Measurements from ENCODE around the gene ADGRF5. TPM values are rescaled to one million over a fixed set of nuclear protein-coding genes. Genes with fewer than 3 reads are reported as not detected.
"Not testable (repeated sequence)": the region's sequence is repeated elsewhere in the genome, so short reads cannot be mapped to it uniquely, and the experiment has no call there.

Gene ADGRF5
- total RNA-seq, 1 donor from 2014 or later, result 8.3 TPM

- no peak for DNase-seq (ENCODE audit: low spot score)
- ATAC-seq, result no peak
Observed at GRCh38 chr6:46893648-46894047, 28.1 kb downstream of the ADGRF5 start.

GRCh38 chr6:46891252-46891795, 30.4 kb downstream of the ADGRF5 start:
- no peak for DNase-seq (ENCODE audit: low spot score)
- ATAC-seq, result no peak

- no peak for DNase-seq (ENCODE audit: low spot score)
- ATAC-seq, result no peak
Observed at GRCh38 chr6:46888578-46888977, 33.2 kb downstream of the ADGRF5 start.

- ATAC-seq, result no peak
Observed at GRCh38 chr6:46888031-46888430, 33.7 kb downstream of the ADGRF5 start.

GRCh38 chr6:46882645-46883044, 39.1 kb downstream of the ADGRF5 start:
- ATAC-seq, result no peak
- no peak for DNase-seq (ENCODE audit: low spot score)

More at GRCh38 chr6:46888031-46888430, 33.7 kb downstream of the ADGRF5 start:
- no peak for DNase-seq (ENCODE audit: low spot score)

- DNase-seq (ENCODE audit: low spot score), result no peak
- no peak for ATAC-seq
Observed at GRCh38 chr6:46879003-46879402, 42.7 kb downstream of the ADGRF5 start.

GRCh38 chr6:46876126-46876525, 45.6 kb downstream of the ADGRF5 start:
- ATAC-seq (peak; percentile 27), DNase-seq (ENCODE audit: low spot score) (no peak)

- ATAC-seq, result no peak
Observed at GRCh38 chr6:46867411-46867810, 54.3 kb downstream of the ADGRF5 start.

GRCh38 chr6:46865221-46865620, 56.5 kb downstream of the ADGRF5 start:
- no peak for DNase-seq (ENCODE audit: low spot score)
- ATAC-seq, result no peak

More at GRCh38 chr6:46867411-46867810, 54.3 kb downstream of the ADGRF5 start:
- no peak for DNase-seq (ENCODE audit: low spot score)

GRCh38 chr6:46863791-46864190, 57.9 kb downstream of the ADGRF5 start:
- ATAC-seq, result no peak
- DNase-seq (ENCODE audit: low spot score), result no peak

- no peak for ATAC-seq
Observed at GRCh38 chr6:46862381-46862780, 59.4 kb downstream of the ADGRF5 start.

GRCh38 chr6:46855966-46856365, 65.8 kb downstream of the ADGRF5 start:
- not testable (repeated sequence) for DNase-seq (ENCODE audit: low spot score)
- ATAC-seq, result peak; percentile 79

More at GRCh38 chr6:46862381-46862780, 59.4 kb downstream of the ADGRF5 start:
- DNase-seq (ENCODE audit: low spot score), result no peak

- DNase-seq (ENCODE audit: low spot score); ATAC-seq: not testable (repeated sequence)
Observed at GRCh38 chr6:46851576-46851975, 70.2 kb downstream of the ADGRF5 start.

GRCh38 chr6:46850792-46851191, 70.9 kb downstream of the ADGRF5 start:
- ATAC-seq, result no peak
- no peak for DNase-seq (ENCODE audit: low spot score)

GRCh38 chr6:46849361-46849690, 72.4 kb downstream of the ADGRF5 start:
- ATAC-seq (no peak), DNase-seq (ENCODE audit: low spot score) (no peak)

- peak; percentile 85 for DNase-seq (ENCODE audit: low spot score)
- peak; percentile 100 for ATAC-seq
Observed at GRCh38 chr6:46848684-46849360, 72.9 kb downstream of the ADGRF5 start.

GRCh38 chr6:46845126-46845525, 76.6 kb downstream of the ADGRF5 start:
- no peak for DNase-seq (ENCODE audit: low spot score)
- ATAC-seq, result no peak

GRCh38 chr6:46842252-46842846, 79.4 kb downstream of the ADGRF5 start:
- not testable (repeated sequence) for ATAC-seq; DNase-seq (ENCODE audit: low spot score)

GRCh38 chr6:46838033-46838432, 83.7 kb downstream of the ADGRF5 start:
- DNase-seq (ENCODE audit: low spot score) (no peak), ATAC-seq (no peak)

GRCh38 chr6:46834991-46835390, 86.7 kb downstream of the ADGRF5 start:
- not testable (repeated sequence) for ATAC-seq

GRCh38 chr6:46834257-46834916, 87.4 kb downstream of the ADGRF5 start:
- DNase-seq (ENCODE audit: low spot score); ATAC-seq: not testable (repeated sequence)

More at GRCh38 chr6:46834991-46835390, 86.7 kb downstream of the ADGRF5 start:
- not testable (repeated sequence) for DNase-seq (ENCODE audit: low spot score)

GRCh38 chr6:46832816-46833215, 88.9 kb downstream of the ADGRF5 start:
- no peak for DNase-seq (ENCODE audit: low spot score)
- ATAC-seq, result no peak

Data from left lobe of liver (tissue), 2 donors.